Mesendoderm (in vitro differentiated cells): Measurements from ENCODE around the gene LYSMD3.

Source experiments
- DNase-seq: peaks from one replicate; pipeline ENCODE4 v3.0.0; 2013
- H2AK5ac ChIP-seq: 2 replicates; pipeline ENCODE4 v1.6.1; 2013; ENCODE audit warnings: low read length, inconsistent platforms
- H2BK120ac ChIP-seq: 2 replicates; pipeline ENCODE4 v1.6.1; 2013; ENCODE audit warnings: low read depth, mild to moderate bottlenecking, low read length, moderate library complexity, mixed read lengths
- H2BK15ac ChIP-seq: replicated peaks from 2 replicates; pipeline ENCODE4 v1.6.1; 2013; ENCODE audit warnings: low read depth, mild to moderate bottlenecking, moderate library complexity
- H2BK5ac ChIP-seq: 2 replicates; pipeline ENCODE4 v1.6.1; 2013; ENCODE audit warnings: low read length, inconsistent platforms
- H3K18ac ChIP-seq: 2 replicates; pipeline ENCODE4 v1.6.1; 2013; ENCODE audit warnings: mild to moderate bottlenecking, low read length, mixed read lengths
- H3K23ac ChIP-seq: one replicate; pipeline ENCODE4 v1.6.1; 2013; ENCODE audit warnings: low read length
- H3K27ac ChIP-seq: 2 replicates; pipeline ENCODE4 v1.5.1; 2013; ENCODE audit warnings: low read depth, mild to moderate bottlenecking, inconsistent platforms, low read length, moderate library complexity
- H3K27me3 ChIP-seq: 2 replicates; pipeline ENCODE4 v1.6.1; 2013; ENCODE audit warnings: low read length, control low read depth, mild to moderate bottlenecking, inconsistent platforms; ENCODE audit not compliant: insufficient read depth, poor library complexity
- H3K36me3 ChIP-seq: 2 replicates; pipeline ENCODE4 v1.6.1; 2013; ENCODE audit warnings: low read length, inconsistent platforms; ENCODE audit not compliant: control insufficient read depth, insufficient read depth
- H3K4ac ChIP-seq: one replicate; pipeline ENCODE4 v1.6.1; 2013; ENCODE audit warnings: low read depth, mild to moderate bottlenecking, low read length, moderate library complexity
- H3K4me1 ChIP-seq: 2 replicates; pipeline ENCODE4 v1.6.1; 2013; ENCODE audit warnings: low read depth, low read length, inconsistent platforms; ENCODE audit not compliant: control insufficient read depth
- H3K4me2 ChIP-seq: 2 replicates; pipeline ENCODE4 v1.6.1; 2013; ENCODE audit warnings: low read length
- H3K4me3 ChIP-seq: 2 replicates; pipeline ENCODE4 v1.5.1; 2013; ENCODE audit warnings: mild to moderate bottlenecking, low read length
- H3K56ac ChIP-seq: one replicate; pipeline ENCODE4 v1.6.1; 2013; ENCODE audit warnings: low read length
- H3K79me1 ChIP-seq: 2 replicates; pipeline ENCODE4 v1.6.1; 2013; ENCODE audit warnings: low read length, inconsistent platforms
- H3K79me2 ChIP-seq: 2 replicates; pipeline ENCODE4 v1.6.1; 2013; ENCODE audit warnings: mild to moderate bottlenecking, low read length; ENCODE audit not compliant: control insufficient read depth, insufficient read depth
- H3K9ac ChIP-seq: 2 replicates; pipeline ENCODE4 v1.6.1; 2013; ENCODE audit warnings: low read length, inconsistent platforms
- H4K5ac ChIP-seq: one replicate; pipeline ENCODE4 v1.6.1; 2013; ENCODE audit warnings: low read length
- H4K8ac ChIP-seq: one replicate; pipeline ENCODE4 v1.6.1; 2013; ENCODE audit warnings: low read depth, mild to moderate bottlenecking, control low read depth, low read length, moderate library complexity
- WGBS: extraction: QIAGEN DNeasy Blood & Tissue Kit; methylation state at CpG from one replicate; pipeline ENCODE4 v1.1.7; 2013; ENCODE audit warnings: low lambda C conversion rate, missing lambda C conversion rate; ENCODE audit not compliant: insufficient coverage; ENCODE audit errors: extremely low coverage; 5-methylcytosine and 5-hydroxymethylcytosine counted together

The LYSMD3 gene

DNA sequence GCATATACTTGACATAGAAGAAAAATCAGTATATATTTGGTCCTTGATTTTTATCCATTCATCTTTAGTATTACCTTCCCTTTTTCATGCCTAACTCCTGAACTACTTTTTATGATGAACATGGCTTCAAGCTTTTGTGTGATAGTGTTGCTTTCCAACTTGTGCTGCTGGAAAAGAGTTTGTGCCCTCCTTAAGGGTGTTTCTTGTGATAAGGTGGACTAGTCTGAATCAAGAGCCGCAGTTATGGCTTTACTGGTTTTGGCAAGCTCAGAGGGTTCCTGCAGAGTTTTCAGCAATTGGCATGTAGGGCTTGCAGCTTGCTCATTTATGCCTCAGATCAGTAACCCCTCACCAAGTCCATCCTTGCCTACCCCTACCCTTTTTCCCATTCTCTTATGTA is 34.2 kb downstream of the LYSMD3 start:
- Histone ChIP-seq H3K4ac (no peak overlapping the region), H3K4me2 (no peak overlapping the region), H3K4me1 (no peaks in the 10 kb centered on the region), H4K5ac (no peak overlapping the region), H4K8ac (no peak overlapping the region), H2BK15ac (no peak overlapping the region), H3K27ac (no peak overlapping the region), H2BK5ac (no peak overlapping the region), H3K79me1 (no peaks in the 10 kb centered on the region), H3K9ac (no peak overlapping the region), H3K4me3 (no peak overlapping the region), H3K79me2 (no peaks in the 10 kb centered on the region), H2AK5ac (no peak overlapping the region), H3K23ac (no peak overlapping the region), H3K56ac (no peak overlapping the region), H2BK120ac (no peak overlapping the region), H3K18ac (no peak overlapping the region), H3K36me3 (no peaks in the 10 kb centered on the region), H3K27me3 (no peaks in the 10 kb centered on the region)
- DNase-seq: no peak
- WGBS: no CpG with 5 or more reads among the region's 1 CpG

DNA sequence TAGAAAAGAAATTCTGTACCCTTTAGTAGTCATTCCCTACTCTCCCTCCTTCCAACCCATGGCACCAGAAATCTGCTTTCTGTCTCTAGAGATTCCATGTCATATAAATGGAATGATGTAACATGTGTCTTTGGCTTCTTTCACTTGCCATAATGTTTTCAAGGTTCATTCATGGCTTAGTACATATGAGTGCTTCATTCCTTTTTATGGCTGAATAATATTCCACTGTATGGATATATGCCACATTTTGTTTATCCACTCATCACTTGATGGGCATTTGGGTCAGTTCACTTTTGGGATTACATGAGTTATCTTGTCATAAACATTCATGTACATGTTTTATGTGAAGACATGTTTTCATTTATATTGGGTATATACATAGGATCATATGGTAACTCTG is 35.3 kb downstream of the LYSMD3 start:
- no peak overlapping the region for H3K23ac ChIP-seq
- no peak overlapping the region for H2AK5ac ChIP-seq
- no peak overlapping the region for H4K5ac ChIP-seq
- H3K18ac ChIP-seq: no peak overlapping the region
- no peak overlapping the region for H2BK120ac ChIP-seq
- no peaks in the 10 kb centered on the region for H3K4me1 ChIP-seq
- no peak overlapping the region for H2BK15ac ChIP-seq
- no peak overlapping the region for H3K4me2 ChIP-seq
- no peak overlapping the region for H3K27ac ChIP-seq
- no peak overlapping the region for H3K9ac ChIP-seq
- no peak overlapping the region for H2BK5ac ChIP-seq
- H3K36me3 ChIP-seq: no peaks in the 10 kb centered on the region
- no peak for DNase-seq
- no peak overlapping the region for H3K4ac ChIP-seq
- no peaks in the 10 kb centered on the region for H3K79me2 ChIP-seq
- no peak overlapping the region for H3K4me3 ChIP-seq
- H4K8ac ChIP-seq: no peak overlapping the region
- no peak overlapping the region for H3K56ac ChIP-seq
- no peaks in the 10 kb centered on the region for H3K79me1 ChIP-seq
- no peaks in the 10 kb centered on the region for H3K27me3 ChIP-seq

DNA sequence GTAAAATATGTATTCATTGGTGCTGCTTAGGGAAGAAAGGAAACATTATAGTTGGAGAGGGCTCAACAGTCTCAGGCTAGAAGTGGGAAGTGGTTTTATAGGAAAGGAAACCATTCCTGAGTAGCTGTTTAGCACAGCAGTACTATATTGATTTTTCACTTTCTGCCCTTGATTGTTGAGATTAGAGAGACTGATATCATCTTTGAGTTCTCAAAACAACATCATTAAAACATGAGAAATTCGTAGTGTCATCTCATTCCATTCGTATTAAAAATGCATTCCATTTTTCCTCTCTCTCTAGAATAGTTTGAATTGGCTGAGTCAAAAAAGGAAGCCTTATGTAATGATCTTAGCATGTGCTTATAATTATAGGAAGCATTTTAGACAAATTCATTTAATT is 40.6 kb downstream of the LYSMD3 start:
- no peak overlapping the region for H2AK5ac ChIP-seq
- H2BK5ac ChIP-seq: no peak overlapping the region
- H3K18ac ChIP-seq: no peak overlapping the region
- no peak overlapping the region for H4K8ac ChIP-seq
- H3K9ac ChIP-seq: no peak overlapping the region
- no peak overlapping the region for H2BK120ac ChIP-seq
- no peaks in the 10 kb centered on the region for H3K27me3 ChIP-seq
- H3K4me1 ChIP-seq: no peaks in the 10 kb centered on the region
- no peaks in the 10 kb centered on the region for H3K36me3 ChIP-seq
- H3K79me1 ChIP-seq: peaks cover 1% of the 10 kb centered on the region
- no peak overlapping the region for H3K27ac ChIP-seq
- H3K4me2 ChIP-seq: no peak overlapping the region
- WGBS: no CpG with 5 or more reads among the region's 2 CpGs
- no peak overlapping the region for H3K4ac ChIP-seq
- H3K4me3 ChIP-seq: no peak overlapping the region
- no peak for DNase-seq
- no peak overlapping the region for H3K23ac ChIP-seq
- H3K56ac ChIP-seq: no peak overlapping the region
- H2BK15ac ChIP-seq: no peak overlapping the region
- H3K79me2 ChIP-seq: no peaks in the 10 kb centered on the region
- no peak overlapping the region for H4K5ac ChIP-seq

GRCh38 chr5:90484540-90484939 is 44.8 kb downstream of the LYSMD3 start:
- no peak overlapping the region for H3K18ac ChIP-seq
- no peak overlapping the region for H4K8ac ChIP-seq
- peak; percentile 38 for DNase-seq
- H3K79me2 ChIP-seq: no peaks in the 10 kb centered on the region
- H3K79me1 ChIP-seq: peaks cover 1% of the 10 kb centered on the region
- whole genome bisulfite sequencing: no CpG with 5 or more reads among the region's 3 CpGs
- H3K4me2 ChIP-seq: no peak overlapping the region
- H3K4me3 ChIP-seq: no peak overlapping the region
- H2BK15ac ChIP-seq: no peak overlapping the region
- no peak overlapping the region for H4K5ac ChIP-seq
- H3K9ac ChIP-seq: no peak overlapping the region
- H3K27ac ChIP-seq: no peak overlapping the region
- H3K56ac ChIP-seq: no peak overlapping the region
- H2BK5ac ChIP-seq: no peak overlapping the region
- no peak overlapping the region for H2BK120ac ChIP-seq
- no peak overlapping the region for H3K23ac ChIP-seq
- H3K4me1 ChIP-seq: no peaks in the 10 kb centered on the region
- no peak overlapping the region for H3K4ac ChIP-seq
- H3K27me3 ChIP-seq: no peaks in the 10 kb centered on the region
- H2AK5ac ChIP-seq: no peak overlapping the region
- H3K36me3 ChIP-seq: no peaks in the 10 kb centered on the region

- no peak overlapping the region for H2BK15ac ChIP-seq
- no peak overlapping the region for H2BK120ac ChIP-seq
- H3K4me3 ChIP-seq: no peak overlapping the region
- no peak overlapping the region for H3K18ac ChIP-seq
- peaks cover 1% of the 10 kb centered on the region for H3K79me1 ChIP-seq
- no peak overlapping the region for H3K56ac ChIP-seq
- H3K36me3 ChIP-seq: no peaks in the 10 kb centered on the region
- no peak overlapping the region for H4K8ac ChIP-seq
- no peaks in the 10 kb centered on the region for H3K4me1 ChIP-seq
- H3K23ac ChIP-seq: no peak overlapping the region
- H2AK5ac ChIP-seq: no peak overlapping the region
- no peak overlapping the region for H3K9ac ChIP-seq
- H2BK5ac ChIP-seq: no peak overlapping the region
- WGBS: no CpG with 5 or more reads among the region's 8 CpGs
- H4K5ac ChIP-seq: no peak overlapping the region
- no peak overlapping the region for H3K4ac ChIP-seq
- DNase-seq: no peak
- H3K79me2 ChIP-seq: no peaks in the 10 kb centered on the region
- no peak overlapping the region for H3K4me2 ChIP-seq
- H3K27me3 ChIP-seq: no peaks in the 10 kb centered on the region
- H3K27ac ChIP-seq: no peak overlapping the region
Measured at GRCh38 chr5:90483206-90483605, 46.2 kb downstream of the LYSMD3 start.

DNA sequence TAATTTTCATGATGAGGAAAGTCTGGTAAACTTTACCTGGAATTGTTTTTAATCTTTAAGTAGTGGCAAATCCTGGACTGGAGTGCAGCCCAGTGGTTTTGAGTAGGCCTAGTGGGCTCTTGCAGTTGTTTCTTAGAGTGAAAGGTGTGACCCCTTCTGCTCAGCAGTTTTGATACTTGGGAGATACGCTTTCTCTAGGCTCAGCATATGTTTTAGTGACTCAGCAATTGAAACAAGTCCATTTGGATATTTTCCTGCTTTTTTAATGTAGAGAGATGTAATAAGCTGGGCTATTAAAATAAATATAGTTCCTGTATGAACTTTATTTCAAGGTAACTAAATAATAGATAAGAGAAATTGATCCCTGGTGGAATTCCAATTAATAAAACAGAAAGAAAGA is 48.7 kb downstream of the LYSMD3 start:
- Histone ChIP-seq H3K79me1 (peaks cover 1% of the 10 kb centered on the region), H3K23ac (no peak overlapping the region), H3K79me2 (peaks cover 4% of the 10 kb centered on the region), H3K27me3 (no peaks in the 10 kb centered on the region), H2AK5ac (no peak overlapping the region), H2BK5ac (no peak overlapping the region), H4K8ac (peak overlapping the region; percentile 56), H3K4me1 (peaks cover 12% of the 10 kb centered on the region), H3K27ac (no peak overlapping the region), H2BK120ac (no peak overlapping the region), H3K4ac (no peak overlapping the region), H3K36me3 (no peaks in the 10 kb centered on the region), H4K5ac (no peak overlapping the region), H2BK15ac (no peak overlapping the region), H3K56ac (no peak overlapping the region), H3K9ac (no peak overlapping the region), H3K4me2 (no peak overlapping the region), H3K18ac (no peak overlapping the region), H3K4me3 (no peak overlapping the region)
- DNase-seq: no peak
- no CpG with 5 or more reads among the region's 1 CpG for WGBS
